ENCODE results near the gene EPB41L2. TPM values are rescaled to one million over a fixed set of nuclear protein-coding genes. Genes with fewer than 3 reads are reported as not detected.

The EPB41L2 gene
- total RNA-seq, 2 donors from 2014 or later: 160 to 189 TPM

DNA sequence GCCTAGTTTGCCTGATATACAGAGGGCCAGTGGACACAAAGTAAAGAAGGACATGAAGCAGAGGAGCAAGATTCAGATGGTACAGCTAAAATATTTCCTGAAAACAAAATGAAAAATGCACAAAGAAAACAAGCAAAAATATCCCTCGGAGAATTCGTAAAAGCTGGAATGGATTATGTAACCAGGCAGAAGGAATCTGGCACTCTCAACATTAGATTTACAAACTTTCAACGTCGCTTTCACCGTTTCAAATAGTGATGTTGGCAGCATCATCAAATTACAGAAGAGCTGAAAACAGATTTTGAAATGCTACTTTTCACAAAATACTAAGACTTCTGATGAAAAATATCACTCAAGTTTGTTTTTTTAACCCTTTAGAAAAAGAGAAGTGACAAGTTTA, 224.1 kb downstream of the EPB41L2 start:
- Histone ChIP-seq H3K9me3 (ENCODE audit: control insufficient read depth, low read length) (no peaks in the 10 kb centered on the region), H3K27me3 (ENCODE audit: control insufficient read depth, insufficient read depth, low read length, poor library complexity, severe bottlenecking) (no peaks in the 10 kb centered on the region), H3K4me1 (ENCODE audit: control insufficient read depth, insufficient read depth, low read length) (no peaks in the 10 kb centered on the region), H3K27ac (ENCODE audit: low read depth, low read length) (no peak overlapping the region), H3K4me3 (ENCODE audit: low read length) (no peak overlapping the region), H3K9ac (ENCODE audit: extremely low read depth, low read length, poor library complexity, severe bottlenecking) (no peak overlapping the region), H3K36me3 (ENCODE audit: control insufficient read depth, insufficient read depth, low read length) (peaks cover 27% of the 10 kb centered on the region)
- Mint-ChIP-seq H3K9me3 (no peaks in the 10 kb centered on the region), H3K36me3 (ENCODE audit: low read depth) (peaks cover 14% of the 10 kb centered on the region), H3K27ac (no peak overlapping the region), H3K4me3 (no peak overlapping the region), H3K27me3 (ENCODE audit: insufficient read depth) (no peaks in the 10 kb centered on the region), H3K4me1 (peaks cover 5% of the 10 kb centered on the region)
- no peak for DNase-seq
- TF ChIP-seq, protein P1, sequence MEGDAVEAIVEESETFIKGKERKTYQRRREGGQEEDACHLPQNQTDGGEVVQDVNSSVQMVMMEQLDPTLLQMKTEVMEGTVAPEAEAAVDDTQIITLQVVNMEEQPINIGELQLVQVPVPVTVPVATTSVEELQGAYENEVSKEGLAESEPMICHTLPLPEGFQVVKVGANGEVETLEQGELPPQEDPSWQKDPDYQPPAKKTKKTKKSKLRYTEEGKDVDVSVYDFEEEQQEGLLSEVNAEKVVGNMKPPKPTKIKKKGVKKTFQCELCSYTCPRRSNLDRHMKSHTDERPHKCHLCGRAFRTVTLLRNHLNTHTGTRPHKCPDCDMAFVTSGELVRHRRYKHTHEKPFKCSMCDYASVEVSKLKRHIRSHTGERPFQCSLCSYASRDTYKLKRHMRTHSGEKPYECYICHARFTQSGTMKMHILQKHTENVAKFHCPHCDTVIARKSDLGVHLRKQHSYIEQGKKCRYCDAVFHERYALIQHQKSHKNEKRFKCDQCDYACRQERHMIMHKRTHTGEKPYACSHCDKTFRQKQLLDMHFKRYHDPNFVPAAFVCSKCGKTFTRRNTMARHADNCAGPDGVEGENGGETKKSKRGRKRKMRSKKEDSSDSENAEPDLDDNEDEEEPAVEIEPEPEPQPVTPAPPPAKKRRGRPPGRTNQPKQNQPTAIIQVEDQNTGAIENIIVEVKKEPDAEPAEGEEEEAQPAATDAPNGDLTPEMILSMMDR (conservative IDR thresholded peaks at IDR 0.05): no peak
- 96 to 100% methylated on average over 4 to 5 of the region's 5 CpGs for WGBS, 2 experiments (ENCODE audit: insufficient coverage in 1 of 2, insufficient read length in 1 of 2)

DNA sequence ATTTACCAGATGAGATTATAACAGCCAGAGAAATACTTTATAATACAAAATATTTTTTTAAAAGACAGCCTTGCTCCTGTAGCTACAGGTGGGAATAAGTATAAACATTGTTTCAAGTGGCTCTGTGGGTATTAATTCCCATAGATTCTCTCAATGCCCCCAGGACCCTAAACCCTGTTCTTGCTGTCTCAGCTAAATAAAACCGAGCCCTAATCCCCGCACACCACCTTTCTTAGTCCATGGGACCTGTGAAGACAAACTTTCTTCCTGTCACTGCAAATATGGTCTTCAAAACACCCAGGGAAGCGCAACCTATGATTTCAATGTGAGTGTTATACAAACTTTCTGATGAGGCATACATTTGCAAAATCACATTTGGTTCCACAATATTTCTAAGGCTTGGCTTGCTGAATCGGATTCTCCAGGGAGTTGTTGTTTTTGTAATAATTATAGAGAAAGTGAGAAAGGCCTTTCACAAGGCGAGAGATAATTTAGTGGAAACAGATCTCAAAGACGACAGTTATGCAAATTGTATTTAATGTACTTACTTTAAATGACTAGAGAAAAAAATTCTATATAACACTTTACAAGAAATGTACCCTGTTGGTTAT, 224.7 kb downstream of the EPB41L2 start:
- peaks cover 27% of the 10 kb centered on the region for H3K36me3 ChIP-seq (ENCODE audit: control insufficient read depth, insufficient read depth, low read length)
- H3K4me1 ChIP-seq (ENCODE audit: control insufficient read depth, insufficient read depth, low read length): no peaks in the 10 kb centered on the region
- no peak overlapping the region for H3K27ac ChIP-seq (ENCODE audit: low read depth, low read length)
- H3K4me1 Mint-ChIP-seq: peaks cover 5% of the 10 kb centered on the region
- 88 to 100% methylated on average over 1 to 5 of the region's 6 CpGs for WGBS, 2 experiments (ENCODE audit: insufficient coverage in 1 of 2, insufficient read length in 1 of 2)
- DNase-seq: no peak
- no peak overlapping the region for H3K9ac ChIP-seq (ENCODE audit: extremely low read depth, low read length, poor library complexity, severe bottlenecking)
- no peak overlapping the region for H3K4me3 Mint-ChIP-seq
- no peaks in the 10 kb centered on the region for H3K27me3 Mint-ChIP-seq (ENCODE audit: insufficient read depth)
- TF ChIP-seq, protein P1 (conservative IDR thresholded peaks at IDR 0.05): no peak
- H3K9me3 ChIP-seq (ENCODE audit: control insufficient read depth, low read length): no peaks in the 10 kb centered on the region
- H3K27me3 ChIP-seq (ENCODE audit: control insufficient read depth, insufficient read depth, low read length, poor library complexity, severe bottlenecking): no peaks in the 10 kb centered on the region
- peaks cover 14% of the 10 kb centered on the region for H3K36me3 Mint-ChIP-seq (ENCODE audit: low read depth)
- no peak overlapping the region for H3K27ac Mint-ChIP-seq
- H3K9me3 Mint-ChIP-seq: no peaks in the 10 kb centered on the region
- no peak overlapping the region for H3K4me3 ChIP-seq (ENCODE audit: low read length)

DNA sequence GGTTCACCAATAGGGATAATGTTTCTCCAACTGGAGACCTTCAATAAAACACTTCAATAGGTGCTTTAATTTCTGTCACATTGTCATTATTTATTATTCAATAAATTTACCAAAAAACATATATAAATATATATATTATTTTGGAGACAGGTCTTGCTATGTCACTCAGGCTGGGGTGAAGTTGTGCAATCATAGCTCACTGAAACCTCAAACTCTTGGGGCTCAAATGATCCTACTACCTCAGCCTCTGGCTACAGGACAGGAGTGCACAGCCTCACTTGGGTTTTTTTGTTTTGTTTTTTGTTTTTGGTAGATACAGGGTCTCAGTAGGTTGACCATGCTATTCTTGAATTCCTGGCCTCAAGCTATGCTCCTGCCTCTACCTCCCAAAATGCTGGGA, 226.0 kb downstream of the EPB41L2 start:
- Mint-ChIP-seq H3K4me1 (peaks cover 5% of the 10 kb centered on the region), H3K27me3 (ENCODE audit: insufficient read depth) (no peaks in the 10 kb centered on the region), H3K36me3 (ENCODE audit: low read depth) (peaks cover 14% of the 10 kb centered on the region), H3K9me3 (no peaks in the 10 kb centered on the region), H3K27ac (no peak overlapping the region), H3K4me3 (no peak overlapping the region)
- Histone ChIP-seq H3K4me1 (ENCODE audit: control insufficient read depth, insufficient read depth, low read length) (no peaks in the 10 kb centered on the region), H3K27ac (ENCODE audit: low read depth, low read length) (no peak overlapping the region), H3K9me3 (ENCODE audit: control insufficient read depth, low read length) (no peaks in the 10 kb centered on the region), H3K9ac (ENCODE audit: extremely low read depth, low read length, poor library complexity, severe bottlenecking) (no peak overlapping the region), H3K36me3 (ENCODE audit: control insufficient read depth, insufficient read depth, low read length) (peaks cover 23% of the 10 kb centered on the region), H3K4me3 (ENCODE audit: low read length) (no peak overlapping the region), H3K27me3 (ENCODE audit: control insufficient read depth, insufficient read depth, low read length, poor library complexity, severe bottlenecking) (no peaks in the 10 kb centered on the region)
- TF ChIP-seq, protein P1 (conservative IDR thresholded peaks at IDR 0.05): no peak
- DNase-seq: no peak

All from endodermal cell (in vitro differentiated cells).